WTC11 (cell line): ENCODE results near the gene ZNF341. TPM values are rescaled to one million over a fixed set of nuclear protein-coding genes. Genes with fewer than 3 reads are reported as not detected.

Experiments
- ATAC-seq: fragments of 200-7000 bp; cut with Tn5 transposase; 2 replicates; pipeline ENCODE4 v1.10.0; 2021; ENCODE audit warnings: mild to moderate bottlenecking, moderate library complexity
- CTCF ChIA-PET: fragments of 300-600 bp; sonication (Branson Sonifier 250); formaldehyde crosslinking; loops from one replicate; lab custom pipeline; 2021; ENCODE audit warnings: antibody characterized with exemption; lab: Charles Lee
- POLR2A ChIA-PET: fragments of 350-600 bp; sonication (Branson Sonifier 250); formaldehyde crosslinking; loops from one replicate; lab custom pipeline; 2021; ENCODE audit warnings: antibody characterized with exemption; lab: Charles Lee
- DNase-seq: peaks from one replicate; pipeline ENCODE4 v3.0.0; 2021; ENCODE audit warnings: low spot score
- H3K27ac Mint-ChIP-seq: 2 replicates; pipeline ENCODE4 v1.8.0; 2021; ENCODE audit warnings: mixed read lengths
- H3K27me3 Mint-ChIP-seq: 2 replicates; pipeline ENCODE4 v1.8.0; 2021; ENCODE audit warnings: low read depth, mild to moderate bottlenecking, moderate library complexity, mixed read lengths
- H3K36me3 Mint-ChIP-seq: 2 replicates; pipeline ENCODE4 v1.8.0; 2021; ENCODE audit warnings: mixed read lengths
- H3K4me1 Mint-ChIP-seq: 2 replicates; pipeline ENCODE4 v1.8.0; 2022; ENCODE audit warnings: mixed read lengths
- H3K4me3 Mint-ChIP-seq: 2 replicates; pipeline ENCODE4 v1.8.0; 2021; ENCODE audit warnings: mild to moderate bottlenecking, moderate library complexity, mixed read lengths
- H3K9me3 Mint-ChIP-seq: 2 replicates; pipeline ENCODE4 v1.8.0; 2021; ENCODE audit warnings: mixed read lengths
- ATF1 ChIP-seq: sonication (generic); formaldehyde crosslinking; IDR thresholded peaks from 2 replicates; pipeline ENCODE4 v1.8.1; 2023; ENCODE audit warnings: mild to moderate bottlenecking, moderate library complexity, missing genetic modification reagents
- CREM ChIP-seq: sonication (generic); formaldehyde crosslinking; IDR thresholded peaks from 2 replicates; pipeline ENCODE4 v1.8.1; 2022; ENCODE audit warnings: mild to moderate bottlenecking, missing genetic modification reagents, moderate library complexity
- ESRRA ChIP-seq: sonication (generic); formaldehyde crosslinking; IDR thresholded peaks from 2 replicates; pipeline ENCODE4 v1.8.1; 2022; ENCODE audit warnings: mild to moderate bottlenecking, missing genetic modification reagents, borderline replicate concordance
- GABPB1 ChIP-seq: sonication (generic); formaldehyde crosslinking; IDR thresholded peaks from 2 replicates; pipeline ENCODE4 v1.8.1; 2023; ENCODE audit warnings: mild to moderate bottlenecking, missing genetic modification reagents
- HMGA2 ChIP-seq: fragments of 250-450 bp; sonication (Bioruptor Pico); IDR thresholded peaks from 2 replicates; pipeline ENCODE4 v1.4.0; 2021; ENCODE audit warnings: mild to moderate bottlenecking, moderate library complexity
- NR1H2 ChIP-seq: sonication (generic); formaldehyde crosslinking; IDR thresholded peaks from 2 replicates; pipeline ENCODE4 v1.9.0; 2021; ENCODE audit warnings: mild to moderate bottlenecking, moderate library complexity, missing genetic modification reagents
- NR2C2 ChIP-seq: sonication (generic); formaldehyde crosslinking; IDR thresholded peaks from 2 replicates; pipeline ENCODE4 v1.8.0; 2022; ENCODE audit warnings: mild to moderate bottlenecking, missing genetic modification reagents
- SOX15 ChIP-seq: fragments of 250-450 bp; sonication (Bioruptor Pico); IDR thresholded peaks from 2 replicates; pipeline ENCODE4 v1.9.0; 2021; ENCODE audit warnings: mild to moderate bottlenecking
- TEAD1 ChIP-seq: sonication (generic); formaldehyde crosslinking; IDR thresholded peaks from 2 replicates; pipeline ENCODE4 v1.8.0; 2022; ENCODE audit warnings: mild to moderate bottlenecking, missing genetic modification reagents
- ZNF121 ChIP-seq: sonication (generic); formaldehyde crosslinking; IDR thresholded peaks from 2 replicates; pipeline ENCODE4 v1.8.0; 2023; ENCODE audit warnings: missing genetic modification reagents
- ZNF416 ChIP-seq: fragments of 250-450 bp; sonication (Bioruptor Pico); IDR thresholded peaks from 2 replicates; pipeline ENCODE4 v1.9.0; 2021; ENCODE audit warnings: mild to moderate bottlenecking, inconsistent platforms
- ZNF423 ChIP-seq: fragments of 250-450 bp; sonication (Bioruptor Pico); IDR thresholded peaks from 2 replicates; pipeline ENCODE4 v2.1.2; 2022; ENCODE audit warnings: mild to moderate bottlenecking, moderate library complexity
- total RNA-seq: library from RNA; stranded (reverse); gene quantifications from 3 replicates; pipeline ENCODE4 v1.2.3, GENCODE V29; 2021
- TF ChIP-seq, protein P1 (sequence below): fragments of 250-450 bp; sonication (Bioruptor Pico); IDR thresholded peaks from 2 replicates; pipeline ENCODE4 v2.1.2; 2022; ENCODE audit warnings: mild to moderate bottlenecking, moderate library complexity
- TF ChIP-seq, protein P2 (sequence below): fragments of 250-450 bp; sonication (Bioruptor Pico); IDR thresholded peaks from 2 replicates; pipeline ENCODE4 v1.9.0; 2021; ENCODE audit warnings: moderate library complexity, mild to moderate bottlenecking, inconsistent platforms, borderline replicate concordance
- TF ChIP-seq, protein P3 (sequence below): sonication (generic); formaldehyde crosslinking; IDR thresholded peaks from 2 replicates; pipeline ENCODE4 v1.8.1; 2023; ENCODE audit warnings: mild to moderate bottlenecking, missing genetic modification reagents
- TF ChIP-seq, protein P4 (sequence below): sonication (generic); formaldehyde crosslinking; IDR thresholded peaks from 2 replicates; pipeline ENCODE4 v1.8.1; 2022; ENCODE audit warnings: low read depth, missing genetic modification reagents, borderline replicate concordance
- TF ChIP-seq, protein P5 (sequence below): sonication (generic); formaldehyde crosslinking; IDR thresholded peaks from 2 replicates; pipeline ENCODE4 v1.8.1; 2022; ENCODE audit warnings: mild to moderate bottlenecking, moderate library complexity, missing genetic modification reagents
- TF ChIP-seq, protein P6 (sequence below): sonication (generic); formaldehyde crosslinking; IDR thresholded peaks from 2 replicates; pipeline ENCODE4 v1.8.1; 2022; ENCODE audit warnings: missing genetic modification reagents, borderline replicate concordance
- TF ChIP-seq, protein P7 (sequence below): fragments of 250-450 bp; sonication (Bioruptor Pico); IDR thresholded peaks from 2 replicates; pipeline ENCODE4 v1.9.0; 2021; ENCODE audit warnings: mild to moderate bottlenecking

The ZNF341 gene
- total RNA-seq, 1 experiment from 2014 or later, result 9.6 TPM

DNA sequence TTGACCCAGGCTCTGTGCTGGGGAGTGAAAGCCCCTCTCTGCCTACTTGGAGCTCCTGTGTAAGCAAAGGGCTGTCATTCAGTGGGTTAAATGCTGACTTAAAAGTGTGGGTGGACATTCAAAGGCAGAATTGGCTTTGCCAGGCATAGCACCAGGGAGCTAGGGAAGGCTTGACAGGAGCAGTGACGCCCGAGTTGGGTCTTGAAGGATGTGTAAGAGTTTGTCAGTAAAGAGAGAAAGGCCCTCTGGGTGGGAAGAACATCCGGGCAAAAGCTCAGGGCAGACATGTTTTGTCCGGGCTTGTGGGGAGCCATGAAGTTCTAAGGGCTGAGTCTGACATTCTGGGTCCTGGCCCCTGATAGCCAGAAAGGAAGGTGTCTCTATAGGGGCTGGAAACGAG lies 51.5 kb downstream of the ZNF341 start (continued):
- TF ChIP-seq, protein P1, sequence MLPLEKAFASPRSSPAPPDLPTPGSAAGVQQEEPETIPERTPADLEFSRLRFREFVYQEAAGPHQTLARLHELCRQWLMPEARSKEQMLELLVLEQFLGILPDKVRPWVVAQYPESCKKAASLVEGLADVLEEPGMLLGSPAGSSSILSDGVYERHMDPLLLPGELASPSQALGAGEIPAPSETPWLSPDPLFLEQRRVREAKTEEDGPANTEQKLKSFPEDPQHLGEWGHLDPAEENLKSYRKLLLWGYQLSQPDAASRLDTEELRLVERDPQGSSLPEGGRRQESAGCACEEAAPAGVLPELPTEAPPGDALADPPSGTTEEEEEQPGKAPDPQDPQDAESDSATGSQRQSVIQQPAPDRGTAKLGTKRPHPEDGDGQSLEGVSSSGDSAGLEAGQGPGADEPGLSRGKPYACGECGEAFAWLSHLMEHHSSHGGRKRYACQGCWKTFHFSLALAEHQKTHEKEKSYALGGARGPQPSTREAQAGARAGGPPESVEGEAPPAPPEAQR (CRISPR knock-in tag), result no peak
- TF ChIP-seq ZNF121, result no peak

DNA sequence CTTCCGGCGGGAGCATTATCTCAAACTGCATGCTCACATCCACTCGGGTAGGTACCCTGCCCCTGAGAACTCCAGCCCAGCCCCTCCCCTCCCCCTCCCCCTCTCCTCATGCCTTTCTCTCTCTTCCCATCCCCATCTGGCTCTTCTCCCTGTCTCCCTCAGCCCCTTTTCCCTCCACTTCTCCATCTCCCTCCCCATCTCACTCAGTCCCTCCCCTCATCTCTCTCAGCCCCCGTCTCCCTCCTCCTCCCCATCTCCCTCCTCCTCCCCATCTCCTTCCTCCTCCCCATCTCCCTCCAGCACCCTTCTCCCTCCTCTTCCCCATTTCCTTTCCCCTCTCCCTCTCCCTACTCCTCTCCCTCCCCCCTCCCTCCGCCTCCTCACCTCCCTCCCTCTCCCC lies 52.0 kb downstream of the ZNF341 start:
- no peak for ATAC-seq

DNA sequence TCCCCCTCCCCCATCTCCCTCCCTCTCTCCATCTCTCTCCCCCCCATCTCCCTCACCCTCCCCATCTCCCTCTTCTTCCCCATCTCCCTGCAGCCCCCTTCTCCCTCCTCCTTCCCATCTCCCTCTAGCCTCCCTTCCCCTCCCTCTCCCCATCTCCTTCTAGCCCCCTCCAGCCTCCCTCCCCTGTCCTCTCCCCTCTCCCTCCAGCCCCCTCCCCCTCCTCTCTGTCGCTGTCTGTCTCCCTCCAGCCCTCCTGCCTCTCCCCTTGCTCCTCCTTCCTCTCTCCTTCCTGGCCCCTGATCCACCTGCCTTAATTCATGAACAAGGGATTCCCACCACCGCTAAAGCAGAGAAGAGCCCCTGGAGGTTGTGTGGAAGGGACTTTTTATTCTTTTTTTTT lies 52.4 kb downstream of the ZNF341 start:
- Mint-ChIP-seq H3K27me3 (no peaks in the 10 kb centered on the region), H3K4me1 (0 out of 2 replicates have a peak, but pooled peaks cover 4% of the 10 kb centered on the region), H3K4me3 (no peak overlapping the region), H3K36me3 (peaks cover 3% of the 10 kb centered on the region; the same call in 1 of the 2 replicates), H3K27ac (no peak overlapping the region), H3K9me3 (no peaks in the 10 kb centered on the region)
- CTCF ChIA-PET, result no interaction called here
- peak; percentile 30 for DNase-seq
- no peak for TF ChIP-seq TEAD1 (CRISPR knock-in tag)
- TF ChIP-seq NR1H2 (CRISPR knock-in tag), result no peak
- TF ChIP-seq ZNF423 (CRISPR knock-in tag), result no peak
- TF ChIP-seq, protein P2, sequence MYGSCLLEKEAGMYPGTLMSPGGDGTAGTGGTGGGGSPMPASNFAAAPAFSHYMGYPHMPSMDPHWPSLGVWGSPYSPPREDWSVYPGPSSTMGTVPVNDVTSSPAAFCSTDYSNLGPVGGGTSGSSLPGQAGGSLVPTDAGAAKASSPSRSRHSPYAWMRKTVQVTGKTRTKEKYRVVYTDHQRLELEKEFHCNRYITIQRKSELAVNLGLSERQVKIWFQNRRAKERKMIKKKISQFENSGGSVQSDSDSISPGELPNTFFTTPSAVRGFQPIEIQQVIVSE (CRISPR knock-in tag), result no peak
- no peak for TF ChIP-seq GABPB1 (CRISPR knock-in tag)
- TF ChIP-seq, protein P3, sequence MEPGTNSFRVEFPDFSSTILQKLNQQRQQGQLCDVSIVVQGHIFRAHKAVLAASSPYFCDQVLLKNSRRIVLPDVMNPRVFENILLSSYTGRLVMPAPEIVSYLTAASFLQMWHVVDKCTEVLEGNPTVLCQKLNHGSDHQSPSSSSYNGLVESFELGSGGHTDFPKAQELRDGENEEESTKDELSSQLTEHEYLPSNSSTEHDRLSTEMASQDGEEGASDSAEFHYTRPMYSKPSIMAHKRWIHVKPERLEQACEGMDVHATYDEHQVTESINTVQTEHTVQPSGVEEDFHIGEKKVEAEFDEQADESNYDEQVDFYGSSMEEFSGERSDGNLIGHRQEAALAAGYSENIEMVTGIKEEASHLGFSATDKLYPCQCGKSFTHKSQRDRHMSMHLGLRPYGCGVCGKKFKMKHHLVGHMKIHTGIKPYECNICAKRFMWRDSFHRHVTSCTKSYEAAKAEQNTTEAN, result no peak
- TF ChIP-seq, protein P4, sequence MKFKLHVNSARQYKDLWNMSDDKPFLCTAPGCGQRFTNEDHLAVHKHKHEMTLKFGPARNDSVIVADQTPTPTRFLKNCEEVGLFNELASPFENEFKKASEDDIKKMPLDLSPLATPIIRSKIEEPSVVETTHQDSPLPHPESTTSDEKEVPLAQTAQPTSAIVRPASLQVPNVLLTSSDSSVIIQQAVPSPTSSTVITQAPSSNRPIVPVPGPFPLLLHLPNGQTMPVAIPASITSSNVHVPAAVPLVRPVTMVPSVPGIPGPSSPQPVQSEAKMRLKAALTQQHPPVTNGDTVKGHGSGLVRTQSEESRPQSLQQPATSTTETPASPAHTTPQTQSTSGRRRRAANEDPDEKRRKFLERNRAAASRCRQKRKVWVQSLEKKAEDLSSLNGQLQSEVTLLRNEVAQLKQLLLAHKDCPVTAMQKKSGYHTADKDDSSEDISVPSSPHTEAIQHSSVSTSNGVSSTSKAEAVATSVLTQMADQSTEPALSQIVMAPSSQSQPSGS (CRISPR knock-in tag), result no peak
- TF ChIP-seq ZNF416, result no peak
- peak; percentile 26; the same call in 1 of the 2 replicates for ATAC-seq
- POLR2A ChIA-PET, result no interaction called here

More for the DNA sequence above, 52.0 kb downstream of the ZNF341 start:
- ChIA-PET POLR2A (no interaction called here), CTCF (interaction anchor here (0.9 kb wide), 1 partner anchor 8 kb away, joined by 3 read pairs; no protein-coding TSS in a partner anchor)
- H3K36me3 Mint-ChIP-seq, result peaks cover 3% of the 10 kb centered on the region; the same call in 1 of the 2 replicates
- no peak overlapping the region for H3K27ac Mint-ChIP-seq
- TF ChIP-seq NR2C2, result no peak
- TF ChIP-seq, protein P5, sequence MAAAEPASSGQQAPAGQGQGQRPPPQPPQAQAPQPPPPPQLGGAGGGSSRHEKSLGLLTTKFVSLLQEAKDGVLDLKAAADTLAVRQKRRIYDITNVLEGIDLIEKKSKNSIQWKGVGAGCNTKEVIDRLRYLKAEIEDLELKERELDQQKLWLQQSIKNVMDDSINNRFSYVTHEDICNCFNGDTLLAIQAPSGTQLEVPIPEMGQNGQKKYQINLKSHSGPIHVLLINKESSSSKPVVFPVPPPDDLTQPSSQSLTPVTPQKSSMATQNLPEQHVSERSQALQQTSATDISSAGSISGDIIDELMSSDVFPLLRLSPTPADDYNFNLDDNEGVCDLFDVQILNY (CRISPR knock-in tag), result no peak
- TF ChIP-seq CREM, result no peak
- TF ChIP-seq ESRRA (CRISPR knock-in tag), result no peak
- no peak for TF ChIP-seq SOX15 (CRISPR knock-in tag)
- TF ChIP-seq, protein P6, sequence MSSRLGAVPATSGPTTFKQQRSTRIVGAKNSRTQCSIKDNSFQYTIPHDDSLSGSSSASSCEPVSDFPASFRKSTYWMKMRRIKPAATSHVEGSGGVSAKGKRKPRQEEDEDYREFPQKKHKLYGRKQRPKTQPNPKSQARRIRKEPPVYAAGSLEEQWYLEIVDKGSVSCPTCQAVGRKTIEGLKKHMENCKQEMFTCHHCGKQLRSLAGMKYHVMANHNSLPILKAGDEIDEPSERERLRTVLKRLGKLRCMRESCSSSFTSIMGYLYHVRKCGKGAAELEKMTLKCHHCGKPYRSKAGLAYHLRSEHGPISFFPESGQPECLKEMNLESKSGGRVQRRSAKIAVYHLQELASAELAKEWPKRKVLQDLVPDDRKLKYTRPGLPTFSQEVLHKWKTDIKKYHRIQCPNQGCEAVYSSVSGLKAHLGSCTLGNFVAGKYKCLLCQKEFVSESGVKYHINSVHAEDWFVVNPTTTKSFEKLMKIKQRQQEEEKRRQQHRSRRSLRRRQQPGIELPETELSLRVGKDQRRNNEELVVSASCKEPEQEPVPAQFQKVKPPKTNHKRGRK (CRISPR knock-in tag), result no peak
- TF ChIP-seq HMGA2, result no peak
- TF ChIP-seq, protein P7, sequence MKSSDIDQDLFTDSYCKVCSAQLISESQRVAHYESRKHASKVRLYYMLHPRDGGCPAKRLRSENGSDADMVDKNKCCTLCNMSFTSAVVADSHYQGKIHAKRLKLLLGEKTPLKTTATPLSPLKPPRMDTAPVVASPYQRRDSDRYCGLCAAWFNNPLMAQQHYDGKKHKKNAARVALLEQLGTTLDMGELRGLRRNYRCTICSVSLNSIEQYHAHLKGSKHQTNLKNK, result no peak
- no peak for TF ChIP-seq ATF1 (CRISPR knock-in tag)
- no peak for DNase-seq
- H3K27me3 Mint-ChIP-seq, result no peaks in the 10 kb centered on the region
- no peaks in the 10 kb centered on the region for H3K9me3 Mint-ChIP-seq
- H3K4me3 Mint-ChIP-seq, result no peak overlapping the region
- H3K4me1 Mint-ChIP-seq, result 0 out of 2 replicates have a peak, but pooled peaks cover 4% of the 10 kb centered on the region
